Glutamatergic neuron (in vitro differentiated cells): ENCODE results near the gene PAIP1. TPM values are rescaled to one million over a fixed set of nuclear protein-coding genes. Genes with fewer than 3 reads are reported as not detected.
"Not testable (repeated sequence)": the region's sequence is repeated elsewhere in the genome, so short reads cannot be mapped to it uniquely, and the experiment has no call there.

ENCODE experiments used
- DNase-seq: peaks from one replicate; pipeline ENCODE4 v3.0.0; 2022
- H3K27ac Mint-ChIP-seq: one replicate; pipeline ENCODE4 v1.8.0; 2020; ENCODE audit warnings: mild to moderate bottlenecking, mixed read lengths, inconsistent platforms; ENCODE audit not compliant: unreplicated experiment
- H3K27me3 Mint-ChIP-seq: one replicate; pipeline ENCODE4 v1.8.0; 2020; ENCODE audit warnings: mild to moderate bottlenecking, moderate library complexity, mixed read lengths, inconsistent platforms; ENCODE audit not compliant: unreplicated experiment
- H3K36me3 Mint-ChIP-seq: one replicate; pipeline ENCODE4 v1.8.0; 2020; ENCODE audit warnings: mild to moderate bottlenecking, mixed read lengths, inconsistent platforms; ENCODE audit not compliant: unreplicated experiment
- H3K4me1 Mint-ChIP-seq: one replicate; pipeline ENCODE4 v1.8.0; 2020; ENCODE audit warnings: mild to moderate bottlenecking, low read depth, mixed read lengths, inconsistent platforms; ENCODE audit not compliant: unreplicated experiment
- H3K4me3 Mint-ChIP-seq: one replicate; pipeline ENCODE4 v1.8.0; 2020; ENCODE audit warnings: mild to moderate bottlenecking, mixed read lengths, inconsistent platforms; ENCODE audit not compliant: unreplicated experiment
- H3K9me3 Mint-ChIP-seq: one replicate; pipeline ENCODE4 v1.8.0; 2020; ENCODE audit warnings: mild to moderate bottlenecking, moderate library complexity, mixed read lengths, inconsistent platforms; ENCODE audit not compliant: unreplicated experiment
- total RNA-seq: library from RNA; stranded (reverse); fragmentation: NEBNext Ultra II Directional; extraction: Animal tissue kit (Norgen Biotek cat#: 25700); gene quantifications from one replicate; pipeline ENCODE4 v1.2.1, GENCODE V29; 2021; ENCODE audit not compliant: unreplicated experiment
- TF ChIP-seq, protein P1 (sequence below): fragments of 200-600 bp; sonication (generic); IDR thresholded peaks from one replicate; pipeline ENCODE4 v1.5.0; 2021; ENCODE audit not compliant: partially characterized antibody, unreplicated experiment

PAIP1 gene
- total RNA-seq, 1 donor from 2014 or later, result 127 TPM

DNA sequence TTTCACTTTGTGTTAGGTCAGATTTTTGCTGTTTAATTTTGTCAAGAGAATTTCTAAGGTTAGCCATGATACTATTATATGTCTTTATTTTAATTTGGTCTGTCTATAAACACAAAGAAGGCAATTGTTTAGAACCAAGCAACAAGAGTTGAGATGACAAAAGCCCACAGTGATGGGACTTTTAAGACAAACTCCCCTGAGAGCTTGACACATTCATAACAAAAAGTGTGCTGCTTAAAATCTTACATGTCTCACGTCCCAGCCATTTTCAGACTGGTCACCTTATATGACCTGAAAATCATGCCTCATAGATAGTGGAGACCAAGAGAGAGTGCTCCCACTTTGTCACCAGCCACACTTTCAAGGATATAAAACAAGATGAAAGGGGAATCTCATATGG is 24.5 kb upstream of the PAIP1 start:
- no peak for DNase-seq
- Mint-ChIP-seq H3K4me1 (peaks cover 17% of the 10 kb centered on the region), H3K9me3 (peaks cover 1% of the 10 kb centered on the region), H3K27ac (peak overlapping the region; percentile 96), H3K4me3 (peak overlapping the region; percentile 71), H3K36me3 (no peaks in the 10 kb centered on the region), H3K27me3 (no peaks in the 10 kb centered on the region)
- TF ChIP-seq, protein P1, sequence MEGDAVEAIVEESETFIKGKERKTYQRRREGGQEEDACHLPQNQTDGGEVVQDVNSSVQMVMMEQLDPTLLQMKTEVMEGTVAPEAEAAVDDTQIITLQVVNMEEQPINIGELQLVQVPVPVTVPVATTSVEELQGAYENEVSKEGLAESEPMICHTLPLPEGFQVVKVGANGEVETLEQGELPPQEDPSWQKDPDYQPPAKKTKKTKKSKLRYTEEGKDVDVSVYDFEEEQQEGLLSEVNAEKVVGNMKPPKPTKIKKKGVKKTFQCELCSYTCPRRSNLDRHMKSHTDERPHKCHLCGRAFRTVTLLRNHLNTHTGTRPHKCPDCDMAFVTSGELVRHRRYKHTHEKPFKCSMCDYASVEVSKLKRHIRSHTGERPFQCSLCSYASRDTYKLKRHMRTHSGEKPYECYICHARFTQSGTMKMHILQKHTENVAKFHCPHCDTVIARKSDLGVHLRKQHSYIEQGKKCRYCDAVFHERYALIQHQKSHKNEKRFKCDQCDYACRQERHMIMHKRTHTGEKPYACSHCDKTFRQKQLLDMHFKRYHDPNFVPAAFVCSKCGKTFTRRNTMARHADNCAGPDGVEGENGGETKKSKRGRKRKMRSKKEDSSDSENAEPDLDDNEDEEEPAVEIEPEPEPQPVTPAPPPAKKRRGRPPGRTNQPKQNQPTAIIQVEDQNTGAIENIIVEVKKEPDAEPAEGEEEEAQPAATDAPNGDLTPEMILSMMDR, result no peak

GRCh38 chr5:43580402-43581210 is 23.7 kb upstream of the PAIP1 start:
- not testable (repeated sequence) for H3K9me3 Mint-ChIP-seq, DNase-seq, H3K36me3 Mint-ChIP-seq, H3K27me3 Mint-ChIP-seq
- Mint-ChIP-seq H3K4me3 (peak overlapping the region; percentile 25), H3K4me1 (peaks cover 17% of the 10 kb centered on the region), H3K27ac (peak overlapping the region; percentile 96)

- TF ChIP-seq, protein P1, result no peak
- no peak overlapping the region for H3K4me3 Mint-ChIP-seq
- H3K9me3 Mint-ChIP-seq, result no peaks in the 10 kb centered on the region
- H3K27ac Mint-ChIP-seq, result no peak overlapping the region
- H3K4me1 Mint-ChIP-seq, result peaks cover 2% of the 10 kb centered on the region
- no peaks in the 10 kb centered on the region for H3K27me3 Mint-ChIP-seq
- no peak for DNase-seq
- peaks cover 3% of the 10 kb centered on the region for H3K36me3 Mint-ChIP-seq
Measured at GRCh38 chr5:43573058-43573457, 16.2 kb upstream of the PAIP1 start.

DNA sequence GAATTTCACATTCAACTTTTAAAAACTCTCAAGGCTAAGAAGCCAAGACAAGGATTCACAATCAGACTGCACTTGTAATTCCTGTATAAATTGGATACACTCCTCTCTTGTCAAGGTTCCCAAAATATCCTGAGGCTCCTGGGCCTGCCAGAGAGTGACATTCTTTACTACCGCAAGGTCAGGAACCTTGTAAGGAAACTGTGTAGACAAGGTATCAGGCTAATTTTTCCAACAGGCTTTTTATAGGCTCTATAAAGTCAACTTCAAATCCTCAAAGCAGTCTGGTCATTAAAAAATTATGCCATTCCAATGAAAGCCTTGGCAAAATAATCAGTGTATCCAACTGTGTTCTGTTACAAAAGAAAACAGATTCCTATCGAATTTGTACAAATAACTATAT is 15.5 kb upstream of the PAIP1 start:
- no peaks in the 10 kb centered on the region for H3K9me3 Mint-ChIP-seq
- DNase-seq, result no peak
- H3K27ac Mint-ChIP-seq, result no peak overlapping the region
- H3K4me1 Mint-ChIP-seq, result peaks cover 2% of the 10 kb centered on the region
- H3K36me3 Mint-ChIP-seq, result peaks cover 3% of the 10 kb centered on the region
- TF ChIP-seq, protein P1, result no peak
- H3K27me3 Mint-ChIP-seq, result no peaks in the 10 kb centered on the region
- H3K4me3 Mint-ChIP-seq, result no peak overlapping the region

DNA sequence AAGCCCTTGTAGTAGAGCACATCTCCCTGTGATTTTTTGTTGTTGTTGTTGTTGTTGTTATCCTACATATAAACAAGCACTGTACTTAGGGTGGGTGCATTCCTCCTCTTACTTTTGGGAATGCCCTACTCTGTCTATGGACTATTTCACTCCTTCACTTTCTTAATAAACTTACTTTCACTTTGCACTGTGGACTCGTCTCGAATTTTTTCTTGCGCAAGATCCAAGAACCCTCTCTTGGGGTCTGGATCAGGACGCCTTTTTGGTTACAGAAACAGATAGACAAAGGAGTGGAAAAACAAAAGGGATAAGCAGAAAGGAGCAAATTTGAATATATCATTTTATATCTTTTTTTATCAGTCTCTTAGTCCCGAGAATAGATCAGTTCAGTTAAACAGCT is 14.4 kb upstream of the PAIP1 start:
- TF ChIP-seq, protein P1, result no peak
- no peaks in the 10 kb centered on the region for H3K9me3 Mint-ChIP-seq
- no peak for DNase-seq
- H3K27me3 Mint-ChIP-seq, result peaks cover 2% of the 10 kb centered on the region
- H3K27ac Mint-ChIP-seq, result no peak overlapping the region
- no peak overlapping the region for H3K4me3 Mint-ChIP-seq
- H3K4me1 Mint-ChIP-seq, result no peaks in the 10 kb centered on the region
- H3K36me3 Mint-ChIP-seq, result peaks cover 3% of the 10 kb centered on the region
